GM12864 (cell line): ENCODE results near the gene PTPN7.

Experiments
- DNase-seq: peaks from one replicate; pipeline ENCODE4 v3.0.0-alpha.2; 2011; ENCODE audit warnings: low read depth
- H3K4me3 ChIP-seq: 2 replicates; pipeline ENCODE4 v1.5.1; 2011; ENCODE audit warnings: mild to moderate bottlenecking, low read depth, low read length, control low read depth
- TF ChIP-seq, protein P1 (sequence below): IDR thresholded peaks from 2 replicates; pipeline ENCODE4 v1.5.1; 2011; ENCODE audit warnings: low read depth, mild to moderate bottlenecking, moderate library complexity, low read length, control low read depth, inconsistent platforms; ENCODE audit errors: missing control alignments

The PTPN7 gene

GRCh38 chr1:202165267-202165941 lies 5.0 kb upstream of the PTPN7 start:
- TF ChIP-seq, protein P1, sequence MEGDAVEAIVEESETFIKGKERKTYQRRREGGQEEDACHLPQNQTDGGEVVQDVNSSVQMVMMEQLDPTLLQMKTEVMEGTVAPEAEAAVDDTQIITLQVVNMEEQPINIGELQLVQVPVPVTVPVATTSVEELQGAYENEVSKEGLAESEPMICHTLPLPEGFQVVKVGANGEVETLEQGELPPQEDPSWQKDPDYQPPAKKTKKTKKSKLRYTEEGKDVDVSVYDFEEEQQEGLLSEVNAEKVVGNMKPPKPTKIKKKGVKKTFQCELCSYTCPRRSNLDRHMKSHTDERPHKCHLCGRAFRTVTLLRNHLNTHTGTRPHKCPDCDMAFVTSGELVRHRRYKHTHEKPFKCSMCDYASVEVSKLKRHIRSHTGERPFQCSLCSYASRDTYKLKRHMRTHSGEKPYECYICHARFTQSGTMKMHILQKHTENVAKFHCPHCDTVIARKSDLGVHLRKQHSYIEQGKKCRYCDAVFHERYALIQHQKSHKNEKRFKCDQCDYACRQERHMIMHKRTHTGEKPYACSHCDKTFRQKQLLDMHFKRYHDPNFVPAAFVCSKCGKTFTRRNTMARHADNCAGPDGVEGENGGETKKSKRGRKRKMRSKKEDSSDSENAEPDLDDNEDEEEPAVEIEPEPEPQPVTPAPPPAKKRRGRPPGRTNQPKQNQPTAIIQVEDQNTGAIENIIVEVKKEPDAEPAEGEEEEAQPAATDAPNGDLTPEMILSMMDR: no peak
- DNase-seq: no peak

DNA sequence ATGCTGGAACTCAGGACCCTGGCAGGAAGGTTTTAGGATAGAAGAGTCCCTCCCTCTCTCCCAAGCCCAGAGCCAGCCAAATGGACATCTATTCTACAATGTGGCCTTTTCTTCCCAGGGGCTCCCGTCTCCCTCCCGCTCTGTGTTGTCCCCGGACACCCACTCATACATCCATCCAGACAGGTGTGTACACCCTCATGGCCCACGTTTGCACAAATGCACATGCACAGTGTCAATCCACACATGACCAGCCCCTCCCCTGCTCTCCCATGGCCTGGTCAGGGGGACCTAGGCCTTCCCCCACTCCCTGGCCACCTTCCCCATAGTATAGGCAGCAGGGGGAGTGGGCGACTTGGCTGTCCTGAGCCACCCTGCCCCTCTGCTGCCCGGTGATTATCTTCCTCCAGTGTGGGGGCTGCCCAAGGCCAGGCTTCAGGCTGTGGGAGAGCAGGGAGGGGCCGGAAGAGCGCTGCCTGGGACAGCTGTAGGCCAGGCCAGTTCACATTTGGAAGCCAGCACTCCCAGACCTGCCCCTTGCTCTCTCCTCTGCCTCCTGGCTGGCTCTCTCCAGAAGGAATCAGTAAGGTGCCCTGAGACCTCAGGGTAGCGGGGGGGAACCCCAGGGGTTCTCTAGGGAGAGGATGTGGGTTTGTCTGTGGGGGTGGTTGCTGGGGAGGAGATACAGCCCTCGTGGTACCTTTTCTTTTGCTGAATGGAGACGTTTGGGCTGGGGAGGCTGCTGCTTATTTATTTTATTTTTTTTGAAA lies 4.1 kb upstream of the PTPN7 start:
- TF ChIP-seq, protein P1: no peak
- no peak for DNase-seq
- no peak overlapping the region for H3K4me3 ChIP-seq

More at GRCh38 chr1:202165267-202165941, 5.0 kb upstream of the PTPN7 start:
- no peak overlapping the region for H3K4me3 ChIP-seq

- DNase-seq: no peak
- no peak overlapping the region for H3K4me3 ChIP-seq
- TF ChIP-seq, protein P1: no peak
These were observed 3.2 kb upstream of the PTPN7 start for GRCh38 chr1:202163281-202164270.

DNA sequence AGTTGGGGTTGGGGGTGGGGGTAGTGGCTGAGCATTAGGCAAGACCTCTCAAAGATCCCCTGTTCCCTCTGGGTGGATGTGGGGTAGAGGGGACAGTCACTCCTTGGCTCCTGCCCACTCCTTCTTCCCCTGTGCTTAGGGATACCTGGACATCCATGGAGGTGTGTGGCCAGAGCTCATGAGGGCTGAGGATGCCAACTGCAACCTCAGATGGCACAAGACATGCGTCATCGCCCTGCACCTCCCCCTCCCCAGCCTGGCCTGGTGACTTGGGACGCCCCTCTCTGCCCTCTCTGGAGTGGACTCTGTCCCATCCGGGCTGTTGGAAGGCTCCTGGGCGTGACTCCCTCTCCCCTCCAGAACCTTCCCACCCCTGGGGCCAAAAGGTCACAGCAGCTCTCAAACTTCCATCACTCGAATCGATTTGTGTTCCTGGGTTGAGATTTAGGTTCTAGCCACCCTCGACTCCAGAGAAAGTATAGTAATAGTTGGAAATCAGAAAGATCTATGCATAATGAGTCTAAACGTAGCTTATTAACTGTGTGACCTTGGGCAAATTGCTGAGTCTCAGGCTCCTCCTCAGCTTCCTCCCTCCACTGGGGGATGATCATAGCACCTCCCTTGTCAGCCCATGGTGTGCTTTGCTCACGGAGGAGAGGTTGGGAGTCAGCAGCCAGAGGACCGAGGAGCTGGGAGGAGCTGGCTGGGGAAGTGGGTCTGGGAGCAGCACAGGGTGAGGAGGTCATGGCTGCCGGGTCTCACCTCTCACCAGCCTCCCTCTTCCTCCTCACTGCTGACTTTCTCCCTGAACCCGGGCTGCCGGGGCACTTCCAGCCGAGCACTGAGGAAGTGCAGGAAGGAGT lies 2.2 kb upstream of the PTPN7 start:
- no peak for DNase-seq
- no peak overlapping the region for H3K4me3 ChIP-seq

GRCh38 chr1:202162047-202162417 lies 1.6 kb upstream of the PTPN7 start:
- H3K4me3 ChIP-seq: no peak overlapping the region
- peak; percentile 51 for DNase-seq

More for the DNA sequence above, 2.2 kb upstream of the PTPN7 start:
- TF ChIP-seq, protein P1: no peak

More at GRCh38 chr1:202162047-202162417, 1.6 kb upstream of the PTPN7 start:
- TF ChIP-seq, protein P1: no peak
